ENCODE measurements around the gene PECR.

DNA sequence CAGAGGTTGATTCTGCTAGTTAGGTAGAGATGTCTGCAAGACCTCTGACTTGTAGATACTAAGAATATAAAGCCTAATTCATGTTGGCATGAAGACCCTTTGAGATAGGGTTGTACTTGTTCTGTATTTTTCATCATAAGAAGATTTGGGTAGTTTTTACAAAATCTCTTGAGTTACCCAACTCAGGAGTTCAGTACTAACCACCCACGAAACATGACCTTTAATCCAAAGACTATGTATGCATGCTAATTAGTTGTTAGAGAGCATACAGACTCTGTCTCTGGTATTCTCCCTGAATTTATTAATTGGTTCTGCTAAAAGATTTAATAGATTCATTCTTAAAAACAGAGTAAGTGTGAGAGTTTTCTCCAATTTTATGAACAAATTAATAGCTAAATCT is 16.9 kb downstream of the PECR start:
- TF ChIP-seq, protein P1, sequence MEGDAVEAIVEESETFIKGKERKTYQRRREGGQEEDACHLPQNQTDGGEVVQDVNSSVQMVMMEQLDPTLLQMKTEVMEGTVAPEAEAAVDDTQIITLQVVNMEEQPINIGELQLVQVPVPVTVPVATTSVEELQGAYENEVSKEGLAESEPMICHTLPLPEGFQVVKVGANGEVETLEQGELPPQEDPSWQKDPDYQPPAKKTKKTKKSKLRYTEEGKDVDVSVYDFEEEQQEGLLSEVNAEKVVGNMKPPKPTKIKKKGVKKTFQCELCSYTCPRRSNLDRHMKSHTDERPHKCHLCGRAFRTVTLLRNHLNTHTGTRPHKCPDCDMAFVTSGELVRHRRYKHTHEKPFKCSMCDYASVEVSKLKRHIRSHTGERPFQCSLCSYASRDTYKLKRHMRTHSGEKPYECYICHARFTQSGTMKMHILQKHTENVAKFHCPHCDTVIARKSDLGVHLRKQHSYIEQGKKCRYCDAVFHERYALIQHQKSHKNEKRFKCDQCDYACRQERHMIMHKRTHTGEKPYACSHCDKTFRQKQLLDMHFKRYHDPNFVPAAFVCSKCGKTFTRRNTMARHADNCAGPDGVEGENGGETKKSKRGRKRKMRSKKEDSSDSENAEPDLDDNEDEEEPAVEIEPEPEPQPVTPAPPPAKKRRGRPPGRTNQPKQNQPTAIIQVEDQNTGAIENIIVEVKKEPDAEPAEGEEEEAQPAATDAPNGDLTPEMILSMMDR (IDR thresholded peaks at IDR 0.05), result no peak
- TF ChIP-seq EP300 (IDR thresholded peaks at IDR 0.05), result no peak
